Stimulated activated CD4-positive, alpha-beta T cell treated with anti-CD3 and anti-CD28 coated beads, TNF-alpha, amount 100 ng/mL, for 24 hours (primary cell): ENCODE data around the gene TMEM179.
"Not testable (repeated sequence)": the region's sequence is repeated elsewhere in the genome, so short reads cannot be mapped to it uniquely, and the experiment has no call there.

Experiments
- DNase-seq, 3 experiments: peaks; one replicate each; pipeline ENCODE4 v3.0.0-alpha.2; 2020; ENCODE audit warnings: low read depth in 3 of 3

Gene TMEM179

DNA sequence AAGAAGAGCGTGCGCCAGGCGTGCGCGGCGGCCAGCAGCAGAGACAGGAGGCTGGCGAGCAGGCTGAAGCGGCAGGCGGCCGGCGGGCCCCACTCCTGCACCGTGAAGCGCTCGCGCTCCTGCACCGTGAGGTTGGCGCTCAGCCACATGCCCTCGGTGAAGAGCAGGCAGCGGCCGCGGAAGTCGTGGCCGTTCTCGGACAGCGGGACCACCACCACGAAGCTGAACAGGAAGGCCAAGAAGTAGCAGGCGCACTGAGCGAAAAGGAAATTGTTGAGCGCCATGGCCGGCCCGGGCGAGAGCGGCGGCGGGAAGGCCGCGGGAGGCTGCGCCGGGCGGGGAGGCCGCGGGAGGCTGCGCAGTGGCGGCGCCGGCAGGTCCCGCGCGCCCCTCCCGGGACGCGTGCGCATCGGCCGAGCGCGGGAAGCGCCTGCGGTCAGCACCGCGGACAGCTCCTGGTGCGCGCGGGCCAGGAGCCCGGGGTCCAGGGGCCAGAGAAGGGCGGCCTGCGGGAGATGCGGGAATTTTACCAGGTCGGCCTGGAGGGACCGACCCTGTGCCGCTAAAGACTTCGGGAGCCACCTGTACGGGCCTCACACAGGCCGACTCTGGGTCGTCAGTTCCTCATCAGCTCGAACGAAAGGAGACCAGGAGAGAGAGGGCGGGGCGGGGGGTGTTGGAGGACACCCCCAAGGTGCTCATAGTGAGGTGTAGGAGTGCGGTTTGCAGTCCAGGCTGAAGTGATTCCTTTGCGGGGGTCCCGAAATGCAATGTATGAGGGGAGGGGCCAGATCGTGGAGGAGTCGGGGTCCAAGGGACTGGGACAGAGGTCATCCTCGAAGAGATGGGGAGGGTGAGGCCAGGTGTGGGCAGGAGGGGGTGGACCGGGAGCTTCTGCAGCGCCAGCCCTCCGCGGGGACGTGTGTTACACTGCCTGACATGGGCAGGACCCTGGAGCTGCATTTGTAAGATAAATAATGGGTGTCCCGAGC lies at the start of gene TMEM179:
TSS of gene TMEM179 (minus strand) at position 315 of the 992 bp plus-strand sequence. CDS start at position 284, 31 bp downstream.
- DNase-seq: no peak

DNA sequence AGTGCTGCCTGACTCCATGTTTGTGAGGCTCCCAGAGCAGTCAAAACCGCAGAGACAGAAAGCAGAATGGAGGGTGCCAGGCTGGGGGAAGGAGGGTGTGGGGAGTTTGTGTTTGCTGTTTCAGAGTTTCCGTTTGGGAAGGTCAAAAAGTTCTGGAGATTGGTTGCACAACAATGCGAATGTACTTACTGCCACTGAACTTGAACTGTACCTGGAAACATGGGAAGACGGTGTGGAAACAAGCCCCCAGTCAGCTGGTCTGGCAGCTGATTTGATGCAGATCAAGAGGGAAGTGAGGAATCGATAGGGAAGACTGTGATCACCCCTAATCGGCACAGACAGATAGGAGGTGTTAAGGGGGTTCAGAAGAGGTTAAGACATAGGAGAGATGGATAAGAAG lies 49.5 kb upstream of the TMEM179 start:
- no peak for DNase-seq

DNA sequence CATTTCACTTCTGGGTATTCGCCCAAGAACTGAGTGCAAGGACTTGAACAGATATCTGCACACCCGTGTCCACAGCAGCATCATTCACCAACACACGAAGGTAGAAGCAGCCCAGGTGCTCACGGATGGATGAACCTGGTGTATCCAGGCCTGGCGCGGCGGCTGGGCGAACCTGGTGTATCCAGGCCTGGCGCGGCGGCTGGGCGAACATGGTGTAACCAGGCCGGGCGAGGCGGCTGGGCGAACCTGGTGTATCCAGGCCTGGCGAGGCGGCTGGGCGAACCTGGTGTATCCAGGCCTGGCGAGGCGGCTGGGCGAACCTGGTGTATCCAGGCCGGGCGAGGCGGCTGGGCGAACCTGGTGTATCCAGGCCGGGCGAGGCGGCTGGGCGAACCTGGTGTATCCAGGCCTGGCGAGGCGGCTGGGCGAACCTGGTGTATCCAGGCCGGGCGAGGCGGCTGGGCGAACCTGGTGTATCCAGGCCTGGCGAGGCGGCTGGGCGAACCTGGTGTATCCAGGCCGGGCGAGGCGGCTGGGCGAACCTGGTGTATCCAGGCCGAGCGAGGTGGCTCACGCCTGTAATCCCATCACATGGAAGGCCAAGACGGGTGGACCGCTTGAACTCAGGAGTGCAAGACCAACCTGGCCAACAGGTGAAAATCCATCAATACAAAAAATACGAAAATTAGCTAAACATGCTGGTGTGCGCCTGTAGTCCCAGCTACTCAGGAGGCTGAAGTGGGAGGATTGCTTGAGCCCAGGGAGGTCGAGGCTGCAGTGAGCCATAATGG lies 48.8 kb upstream of the TMEM179 start:
- DNase-seq: not testable (repeated sequence)

DNA sequence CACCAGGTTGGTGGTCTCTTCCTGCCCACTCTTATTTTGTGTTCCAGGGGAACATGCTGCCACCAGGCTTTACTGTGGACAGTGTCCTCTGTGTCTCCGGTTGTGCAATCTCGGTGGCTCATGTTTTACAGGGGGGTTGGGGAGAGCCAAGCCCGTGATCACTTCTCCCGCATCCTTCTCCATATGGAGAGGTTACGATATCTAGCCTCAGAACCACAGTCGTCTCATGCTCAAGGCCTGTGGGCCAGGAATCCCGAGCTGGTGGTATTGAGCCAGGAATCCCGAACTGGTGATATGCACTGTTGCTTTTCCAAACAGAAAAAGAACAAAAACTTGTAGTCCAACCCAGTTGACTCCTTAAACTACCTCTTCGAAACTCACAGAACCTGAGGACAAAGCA lies 47.8 kb upstream of the TMEM179 start:
- DNase-seq: no peak

DNA sequence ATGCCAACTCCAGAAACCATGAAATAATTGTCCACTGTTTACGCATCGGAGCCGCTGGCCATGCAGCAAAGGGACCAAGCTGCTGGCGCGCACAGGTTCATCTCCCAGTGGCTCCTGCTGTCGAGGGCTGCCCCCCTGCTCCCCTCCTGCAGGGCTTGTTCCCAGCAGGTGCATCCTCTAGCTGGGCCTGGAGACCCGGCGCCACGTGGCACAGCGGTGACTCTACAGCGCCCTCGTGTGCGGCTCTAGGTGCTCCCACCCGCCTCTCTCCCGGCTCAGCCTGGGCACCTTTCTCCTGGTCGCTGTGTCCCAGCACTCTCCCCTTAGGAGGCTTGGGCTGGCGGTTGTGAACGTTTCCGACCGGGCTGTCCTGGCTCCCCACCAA lies 47.3 kb upstream of the TMEM179 start:
- no peak for DNase-seq

DNA sequence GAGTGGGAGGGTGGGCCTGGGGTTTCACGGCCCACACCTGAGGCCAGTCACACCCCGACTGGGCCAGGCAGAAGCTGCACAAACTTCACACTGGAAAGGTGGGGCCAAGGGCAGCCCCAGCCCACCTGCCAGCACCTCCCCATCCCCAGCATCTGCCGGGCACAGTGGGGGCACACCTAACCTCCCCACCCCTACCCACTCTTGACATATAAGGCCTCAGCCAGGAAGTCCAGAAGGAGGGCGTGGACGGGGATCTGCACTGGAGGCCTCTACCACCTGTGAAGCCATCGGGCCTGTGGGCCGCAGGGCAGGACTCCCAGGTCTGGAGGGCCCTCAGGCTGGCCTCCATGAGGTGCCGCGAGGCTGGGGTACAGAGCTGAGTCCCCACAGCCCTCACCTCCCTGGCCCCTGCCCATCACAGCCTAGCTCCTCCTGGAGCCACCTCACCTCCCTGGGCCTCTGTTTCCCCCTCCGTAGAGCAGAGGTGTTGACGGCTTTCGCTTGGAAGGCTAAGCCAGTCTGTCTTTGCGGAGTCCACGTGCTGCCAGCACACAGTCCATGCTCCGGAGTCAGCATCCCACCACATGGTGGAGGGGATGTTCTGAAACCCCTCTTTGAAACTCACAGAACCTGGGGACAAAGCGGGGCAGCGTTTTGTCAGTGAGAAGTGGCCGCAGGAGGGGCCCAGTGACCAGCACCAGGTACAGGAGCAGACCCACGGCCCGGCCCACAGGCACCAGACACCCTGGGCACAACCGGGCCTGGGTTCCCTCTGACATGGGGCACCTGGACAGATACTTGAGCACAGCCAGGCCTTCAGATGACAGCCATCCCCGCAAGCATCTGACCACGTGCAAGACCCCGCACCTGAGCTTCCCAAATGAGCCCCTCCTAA lies 46.7 kb upstream of the TMEM179 start:
- DNase-seq: no peak

DNA sequence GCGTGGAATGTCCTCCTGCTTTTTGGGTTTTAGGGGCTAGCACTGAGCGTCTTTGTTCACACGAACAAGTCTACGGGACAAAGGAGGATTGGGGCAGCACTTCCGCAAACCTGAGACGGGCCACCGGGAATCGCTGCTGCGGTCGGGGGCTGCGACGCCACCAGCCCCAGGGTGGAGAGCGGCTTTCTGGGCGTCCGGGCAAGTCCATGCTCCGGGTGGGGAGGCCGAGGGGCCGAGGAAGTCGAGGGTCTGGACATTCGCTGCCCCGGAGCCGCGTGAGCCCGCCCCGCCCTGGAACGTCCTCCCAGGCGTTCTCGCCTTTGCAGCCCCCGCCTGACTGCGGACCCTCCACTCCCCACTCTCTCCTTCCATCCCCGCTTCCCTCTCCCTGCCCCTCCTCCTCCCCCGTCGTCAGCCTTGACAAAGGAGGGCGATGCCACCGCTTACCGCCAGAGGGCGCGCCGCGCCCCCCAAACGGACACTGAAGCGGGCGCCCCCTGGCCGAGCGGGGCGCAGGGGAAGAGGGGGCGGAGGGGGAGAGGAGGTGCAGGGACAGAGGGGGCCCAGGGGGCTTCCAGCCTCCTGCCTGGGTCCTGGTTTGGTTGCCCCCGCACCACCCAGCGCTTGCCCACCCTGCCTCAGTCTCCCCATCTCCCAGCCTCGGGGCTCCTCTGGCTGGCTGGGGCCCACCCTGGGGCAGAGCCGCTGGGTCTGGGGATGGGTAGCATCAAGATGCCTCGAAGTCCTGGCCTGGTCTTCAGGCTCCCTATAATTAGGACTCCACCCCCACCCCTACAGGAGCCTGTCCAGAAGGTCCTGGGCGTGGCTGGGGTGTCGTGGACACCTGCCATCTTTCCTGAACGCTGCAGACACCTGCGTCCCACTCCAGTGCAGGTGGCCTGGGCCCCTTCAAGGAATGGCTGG lies 45.7 kb upstream of the TMEM179 start:
- peak; percentile 48 to 60 (median 55) for DNase-seq

DNA sequence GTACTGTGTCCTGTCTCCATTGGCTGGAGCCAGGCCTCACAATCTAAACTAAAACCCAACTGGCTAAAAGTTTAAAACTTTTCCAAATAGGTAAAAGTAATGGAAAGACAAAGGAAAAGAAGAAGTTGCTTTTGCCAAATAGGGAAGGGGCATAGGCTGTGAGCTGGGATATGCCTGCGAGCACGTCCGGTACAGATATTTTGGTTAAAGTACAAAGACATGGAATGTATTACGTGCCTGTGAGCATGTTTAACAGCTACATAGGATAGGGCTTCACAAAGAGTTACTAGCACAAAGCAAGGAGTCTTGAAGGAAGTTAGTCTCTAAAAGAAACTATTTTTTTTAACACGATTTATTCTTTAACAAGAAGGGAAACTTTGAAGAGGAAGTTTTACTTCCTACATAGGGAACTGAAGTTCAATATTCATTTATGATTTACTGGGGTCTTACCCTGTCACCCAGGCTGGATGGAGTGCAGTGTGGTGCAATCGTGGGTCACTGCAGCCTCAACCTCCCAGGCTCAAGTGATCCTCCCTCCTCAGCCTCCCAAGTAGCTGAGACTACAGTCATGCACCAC lies 43.0 kb upstream of the TMEM179 start:
- DNase-seq: no peak

DNA sequence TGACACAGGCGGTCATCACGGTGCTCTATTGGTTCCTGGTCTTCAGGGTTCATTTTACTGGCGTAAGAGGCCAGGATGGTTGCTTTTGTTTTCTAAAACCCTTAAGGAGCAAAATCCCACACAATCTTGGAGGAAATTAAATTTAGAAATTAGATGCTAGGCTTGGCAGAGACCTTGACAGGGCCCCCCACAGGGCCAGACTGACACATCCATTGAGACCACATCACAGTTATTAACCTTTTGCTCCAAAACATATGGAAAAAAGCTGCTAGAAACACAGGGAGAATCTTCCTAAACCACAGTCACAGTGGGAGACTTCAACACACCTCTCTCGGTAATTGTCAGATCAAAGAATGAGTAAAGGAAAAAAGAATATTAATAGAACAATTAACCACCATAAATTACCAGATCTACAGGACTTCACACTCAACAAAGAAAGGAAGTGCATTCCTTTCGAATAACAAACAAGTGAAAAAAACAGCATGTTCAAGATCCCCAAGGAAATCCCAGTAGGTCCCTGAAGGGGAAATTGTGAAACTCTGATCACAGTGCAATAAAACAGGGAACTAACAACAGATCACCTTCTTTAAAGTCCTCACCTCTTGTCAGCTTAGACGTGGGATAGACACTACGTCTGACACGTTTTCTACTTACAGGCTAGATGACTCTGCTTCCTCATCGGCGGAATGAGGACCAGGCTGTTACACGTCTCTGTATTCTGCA lies 40.2 kb upstream of the TMEM179 start:
- no peak for DNase-seq

DNA sequence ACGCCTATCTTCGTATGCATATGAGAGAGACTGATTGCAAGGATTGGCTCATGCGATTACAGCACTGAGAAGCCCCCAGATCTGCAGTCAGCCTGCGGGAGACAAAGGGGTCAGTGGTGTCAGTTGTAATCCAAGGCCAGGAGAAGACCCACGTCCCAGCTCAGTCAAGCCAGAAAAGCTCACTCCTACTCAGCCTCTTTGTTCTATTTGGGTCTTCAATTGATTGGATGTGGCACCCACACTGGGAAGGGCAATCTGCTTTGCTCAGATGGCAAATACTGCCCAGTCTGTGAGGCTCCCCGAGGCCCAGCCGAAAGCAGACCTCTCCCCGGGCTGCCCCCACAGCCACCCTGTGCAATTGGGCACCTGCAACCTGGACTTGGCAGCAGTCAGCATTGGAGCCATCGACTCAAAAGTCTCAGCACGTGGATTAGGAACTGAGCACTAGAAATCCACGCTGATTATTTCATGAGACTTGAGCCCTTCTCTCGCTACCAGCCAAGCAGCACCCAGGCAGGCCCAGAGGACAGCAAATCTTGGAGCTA lies 39.6 kb upstream of the TMEM179 start:
- no peak for DNase-seq

DNA sequence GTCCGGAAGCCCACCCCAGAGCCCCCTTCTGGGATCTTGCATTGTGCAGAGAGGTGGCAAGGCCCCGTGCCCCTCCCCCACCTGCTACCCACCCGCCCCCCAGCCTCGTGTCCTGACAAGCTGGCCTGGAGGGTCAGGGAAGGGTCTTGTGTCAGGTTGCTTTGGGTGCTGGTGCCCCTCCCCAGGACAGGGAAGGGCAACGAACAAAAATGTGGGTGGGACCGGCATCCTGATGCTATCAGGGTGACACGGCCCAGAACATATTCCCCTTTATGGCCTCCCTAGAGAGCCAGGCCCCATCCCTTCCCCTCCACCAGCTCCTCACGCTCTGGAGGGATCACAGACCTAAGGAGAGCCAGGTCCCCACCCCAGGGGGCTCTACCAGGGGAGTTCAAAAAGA lies 38.7 kb upstream of the TMEM179 start:
- no peak for DNase-seq

DNA sequence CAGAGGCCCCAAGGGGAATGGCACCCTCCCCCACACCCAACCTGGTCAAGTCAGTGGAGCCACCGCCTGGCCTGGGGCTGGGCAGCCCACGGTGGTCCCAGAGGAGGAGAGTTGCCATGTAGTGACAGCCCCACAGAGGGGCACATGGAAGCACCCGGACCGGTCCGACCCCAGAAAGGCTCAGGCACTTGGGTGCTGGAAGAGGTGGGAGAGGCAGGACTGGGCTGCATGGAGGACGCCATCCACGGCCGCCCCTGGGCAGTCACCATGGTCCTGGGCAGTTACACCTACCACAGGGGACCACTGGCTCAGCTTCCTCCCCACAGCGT lies 37.9 kb upstream of the TMEM179 start:
- DNase-seq: no peak

DNA sequence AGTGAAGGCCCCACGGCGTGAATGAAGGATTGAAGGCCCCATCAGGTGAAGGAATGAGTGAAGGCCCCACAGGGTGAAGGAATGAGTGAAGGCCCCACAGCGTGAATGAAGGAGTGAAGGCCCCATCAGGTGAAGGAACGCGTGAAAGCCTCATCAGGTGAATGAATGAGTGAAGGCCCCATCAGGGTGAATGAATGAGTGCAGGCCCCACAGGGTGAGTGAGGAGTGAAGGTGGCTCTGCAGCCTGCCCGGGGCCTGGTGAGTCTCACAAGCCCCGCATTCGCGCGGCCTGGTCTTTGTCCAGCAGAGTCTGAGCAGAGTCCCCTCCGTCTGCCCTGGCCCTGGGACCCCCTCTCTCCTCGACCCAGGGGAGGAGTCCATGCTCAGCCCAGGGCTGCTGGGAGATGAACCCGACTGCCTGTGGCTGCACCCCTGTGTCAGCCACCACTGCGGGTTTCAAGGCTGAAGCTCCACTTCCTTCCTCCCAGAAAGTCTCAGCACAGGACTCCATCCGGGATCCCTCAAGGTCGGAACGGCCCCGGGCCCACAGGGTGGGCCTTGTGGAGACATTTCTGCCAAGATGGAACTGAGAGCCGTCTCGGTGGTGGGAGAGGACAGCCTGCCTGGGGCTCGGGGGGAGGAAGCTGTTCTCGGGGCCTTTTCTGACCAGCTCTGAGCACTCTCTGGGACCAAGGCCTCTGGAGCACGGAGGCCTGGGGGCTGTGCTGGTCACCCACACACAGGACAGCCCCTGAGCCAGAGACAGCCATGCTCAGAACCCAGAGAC lies 37.4 kb upstream of the TMEM179 start:
- DNase-seq: no peak

DNA sequence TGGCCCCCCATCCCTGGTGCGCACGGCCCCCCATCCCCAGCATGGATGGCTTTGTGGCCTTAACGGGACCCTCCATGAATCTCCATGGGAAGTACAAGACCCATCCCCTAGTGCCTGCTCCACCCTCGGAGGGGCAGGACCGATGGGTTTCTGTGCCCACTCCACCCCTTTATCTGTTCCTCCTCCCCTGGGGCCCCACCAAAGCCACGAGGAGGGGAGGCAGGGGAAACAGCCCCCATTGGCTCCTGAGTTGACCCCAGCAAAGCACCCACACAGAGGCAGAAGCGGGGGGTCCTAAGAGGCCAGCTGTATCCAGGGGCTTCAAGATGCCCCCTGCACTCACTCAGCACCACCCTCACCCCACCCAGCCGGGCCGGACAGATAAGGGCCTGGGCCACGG lies 36.1 kb upstream of the TMEM179 start:
- no peak for DNase-seq

DNA sequence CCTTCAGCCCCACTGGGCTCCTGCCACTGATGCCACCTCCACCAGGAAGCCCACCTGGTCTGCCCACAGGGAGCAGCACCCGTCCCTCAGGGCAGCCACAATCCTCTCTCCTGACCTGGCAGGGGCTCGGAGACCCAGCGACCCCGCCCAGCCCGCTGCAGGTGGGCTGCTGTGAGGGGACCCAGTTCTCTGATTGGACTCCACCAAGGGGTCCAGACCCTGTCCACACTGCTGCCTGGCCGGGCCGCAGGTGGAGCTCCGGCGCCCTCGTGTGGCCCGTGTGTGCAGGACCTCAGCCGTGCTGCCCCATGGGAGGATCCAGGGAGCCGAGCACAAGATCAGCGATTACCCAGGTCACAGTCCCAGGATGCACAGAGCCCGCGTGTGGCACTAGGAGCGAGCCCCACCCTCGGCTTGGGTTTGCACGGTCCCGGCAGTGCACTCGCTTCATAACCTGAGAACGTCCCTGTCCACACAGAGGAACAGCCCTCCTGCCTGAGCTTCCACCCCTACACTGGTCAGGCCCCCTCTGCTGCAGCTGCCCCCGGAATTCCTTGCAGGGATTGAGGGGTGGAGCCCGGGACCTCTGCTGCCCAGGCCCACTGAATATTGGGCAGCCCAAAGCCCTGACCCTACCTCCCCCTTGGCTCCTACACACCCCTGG lies 35.4 kb upstream of the TMEM179 start:
- DNase-seq: peak in 2 of 3 experiments; percentile 13 to 46

DNA sequence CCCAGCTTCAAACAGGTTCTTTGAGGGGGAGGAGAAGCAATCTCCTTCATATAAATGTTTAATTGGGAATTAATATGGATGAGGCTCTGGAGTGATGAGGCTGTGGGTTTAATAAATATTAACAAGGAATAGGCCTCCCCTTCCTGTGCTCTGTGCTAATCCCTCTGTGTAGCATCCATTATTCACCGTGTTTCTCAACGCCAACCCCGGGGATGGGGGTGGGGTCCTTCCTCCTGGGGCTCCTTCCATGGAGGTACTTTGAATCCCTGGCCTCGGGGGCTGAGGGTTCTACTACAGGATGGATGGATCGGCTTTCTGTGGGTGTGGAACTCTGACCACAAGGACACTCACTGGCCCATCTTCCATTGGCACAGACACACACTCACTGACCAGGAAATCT lies 34.9 kb upstream of the TMEM179 start:
- no peak for DNase-seq

DNA sequence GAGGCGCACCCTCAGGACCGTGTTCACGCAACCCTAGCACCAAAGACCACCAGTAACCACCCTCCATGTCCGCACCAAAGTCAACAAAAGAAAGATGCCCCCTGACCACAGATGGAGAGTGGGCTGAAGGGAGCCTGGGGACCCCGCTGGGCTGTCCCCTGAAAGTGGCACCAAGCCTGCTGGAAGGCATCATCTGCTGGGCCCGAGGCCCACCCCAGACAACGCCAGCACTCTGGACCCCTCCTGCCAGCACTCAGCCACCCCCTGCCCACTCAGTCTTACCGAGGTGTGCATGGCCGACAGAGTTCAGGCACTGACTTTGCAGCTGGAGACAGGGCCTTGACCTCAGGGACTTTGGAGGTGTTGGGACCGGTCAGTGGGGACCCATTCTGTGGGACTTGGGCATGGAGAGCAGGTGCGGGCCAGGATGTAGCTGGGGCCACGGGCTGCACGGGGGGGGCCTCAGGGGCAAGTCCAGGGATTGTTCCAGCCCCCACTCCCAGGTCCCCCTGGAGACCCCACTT lies 34.4 kb upstream of the TMEM179 start:
- no peak for DNase-seq

DNA sequence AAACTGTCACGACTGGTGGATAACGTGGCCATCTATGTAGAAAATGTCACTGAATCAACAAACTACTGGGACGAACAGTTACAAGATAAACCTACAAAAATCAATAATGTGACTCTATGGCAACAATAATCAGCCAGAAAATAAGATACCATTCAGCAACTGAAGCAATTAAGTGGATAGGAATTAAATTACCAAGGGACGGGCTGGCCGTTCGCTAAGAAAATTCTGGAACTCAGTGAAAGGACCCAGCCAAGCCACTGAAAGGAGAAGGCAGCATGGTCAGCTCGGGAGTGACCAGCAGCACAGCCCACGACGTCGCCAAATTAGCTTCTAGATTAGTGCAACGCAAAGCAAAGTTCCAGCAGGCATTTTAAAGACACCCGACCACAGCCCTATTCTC lies 33.6 kb upstream of the TMEM179 start:
- no peak for DNase-seq
